HG02798 (cell line): ENCODE measurements around the gene TSNAX.

Experiments used
- ATAC-seq: cut with Tn5 transposase; IDR thresholded peaks from one replicate; pipeline ENCODE4 v1.9.1; 2021; ENCODE audit warnings: mild to moderate bottlenecking; ENCODE audit not compliant: unreplicated experiment, poor library complexity

The TSNAX gene

GRCh38 chr1:231594749-231595148, 66.3 kb downstream of the TSNAX start:
- no peak for ATAC-seq

- no peak for ATAC-seq
These were observed 67.9 kb downstream of the TSNAX start for GRCh38 chr1:231596337-231596791.

- no peak for ATAC-seq
These were observed 69.5 kb downstream of the TSNAX start for GRCh38 chr1:231597971-231598370.

- ATAC-seq, result no peak
These were observed 72.0 kb downstream of the TSNAX start for GRCh38 chr1:231600458-231600976.

GRCh38 chr1:231601824-231602672, 73.6 kb downstream of the TSNAX start:
- no peak for ATAC-seq

GRCh38 chr1:231602673-231602984, 74.2 kb downstream of the TSNAX start:
- no peak for ATAC-seq

- ATAC-seq, result peak; percentile 80
These were observed 75.3 kb downstream of the TSNAX start for GRCh38 chr1:231603598-231604275.

GRCh38 chr1:231604276-231604621, 75.8 kb downstream of the TSNAX start:
- no peak for ATAC-seq

GRCh38 chr1:231605149-231606100, 77.0 kb downstream of the TSNAX start:
- no peak for ATAC-seq

GRCh38 chr1:231606712-231607111, 78.2 kb downstream of the TSNAX start:
- ATAC-seq, result no peak

GRCh38 chr1:231610388-231610787, 81.9 kb downstream of the TSNAX start:
- ATAC-seq, result no peak

- no peak for ATAC-seq
These were observed 82.6 kb downstream of the TSNAX start for GRCh38 chr1:231611111-231611510.

- no peak for ATAC-seq
These were observed 83.4 kb downstream of the TSNAX start for GRCh38 chr1:231611851-231612250.

GRCh38 chr1:231612393-231613089, 84.1 kb downstream of the TSNAX start:
- peak; percentile 94 for ATAC-seq

- ATAC-seq, result no peak
These were observed 85.2 kb downstream of the TSNAX start for GRCh38 chr1:231613419-231614349.
